ENCODE results near the gene CNTNAP5.

Gene CNTNAP5

GRCh38 chr2:124566518-124566970, 541.5 kb downstream of the CNTNAP5 start:
- Histone ChIP-seq H2AFZ (ENCODE audit: low read depth, low read length) (no peak overlapping the region), H2BK5ac (ENCODE audit: low read depth, low read length, poor library complexity, severe bottlenecking) (no peak overlapping the region), H2AK5ac (ENCODE audit: low read length, severe bottlenecking) (no peak overlapping the region), H4K91ac (ENCODE audit: low read length) (no peak overlapping the region), H3K23ac (ENCODE audit: low read length in 2 of 2) (no peak overlapping the region), H3K9me3 (ENCODE audit: control insufficient read depth, low read length) (no peaks in the 10 kb centered on the region), H2BK12ac (ENCODE audit: low read length in 2 of 2) (no peak overlapping the region), H3K79me1 (replicated peaks; ENCODE audit: low read length, poor library complexity, severe bottlenecking) (no peaks in the 10 kb centered on the region), H2BK15ac (ENCODE audit: low read depth, poor library complexity, severe bottlenecking) (no peak overlapping the region), H3K4me2 (ENCODE audit: low read length, poor library complexity, severe bottlenecking) (no peak overlapping the region), H4K8ac (ENCODE audit: low read length) (no peak overlapping the region), H3K14ac (ENCODE audit: low read length in 2 of 2) (no peak overlapping the region), H3K27me3 (ENCODE audit: control insufficient read depth in 1 of 2, insufficient read depth in 1 of 2, low read length in 2 of 2) (no peaks in the 10 kb centered on the region), H3K9ac (ENCODE audit: low read length) (no peak overlapping the region), H3K4me3 (ENCODE audit: insufficient read depth in 1 of 2, low read depth in 1 of 2, low read length in 2 of 2) (no peak overlapping the region), H3K27ac (ENCODE audit: low read length, poor library complexity, severe bottlenecking) (no peak overlapping the region), H3K4me1 (ENCODE audit: control insufficient read depth, insufficient read depth, low read depth, low read length) (no peaks in the 10 kb centered on the region), H2BK120ac (ENCODE audit: low read depth, low read length) (no peak overlapping the region), H3K36me3 (ENCODE audit: control insufficient read depth in 1 of 2, insufficient read depth in 2 of 2, low read depth in 1 of 2, low read length in 2 of 2) (no peaks in the 10 kb centered on the region), H3K4ac (ENCODE audit: low read depth in 1 of 2, low read length in 2 of 2) (no peak overlapping the region), H3K18ac (ENCODE audit: low read depth in 1 of 2, low read length in 2 of 2) (no peak overlapping the region)
- DNase-seq = no peak

- Histone ChIP-seq H3K27ac (ENCODE audit: low read length, poor library complexity, severe bottlenecking) (no peak overlapping the region), H4K91ac (ENCODE audit: low read length) (no peak overlapping the region), H2AFZ (ENCODE audit: low read depth, low read length) (no peak overlapping the region), H3K9ac (ENCODE audit: low read length) (no peak overlapping the region), H3K4ac (ENCODE audit: low read depth in 1 of 2, low read length in 2 of 2) (no peak overlapping the region), H3K9me3 (ENCODE audit: control insufficient read depth, low read length) (no peaks in the 10 kb centered on the region), H4K8ac (ENCODE audit: low read length) (no peak overlapping the region), H3K4me1 (ENCODE audit: control insufficient read depth, insufficient read depth, low read depth, low read length) (no peaks in the 10 kb centered on the region), H3K36me3 (ENCODE audit: control insufficient read depth in 1 of 2, insufficient read depth in 2 of 2, low read depth in 1 of 2, low read length in 2 of 2) (no peaks in the 10 kb centered on the region), H2BK5ac (ENCODE audit: low read depth, low read length, poor library complexity, severe bottlenecking) (no peak overlapping the region), H3K79me1 (replicated peaks; ENCODE audit: low read length, poor library complexity, severe bottlenecking) (no peaks in the 10 kb centered on the region), H2BK12ac (ENCODE audit: low read length in 2 of 2) (no peak overlapping the region), H2BK120ac (ENCODE audit: low read depth, low read length) (no peak overlapping the region), H3K18ac (ENCODE audit: low read depth in 1 of 2, low read length in 2 of 2) (no peak overlapping the region), H3K4me2 (ENCODE audit: low read length, poor library complexity, severe bottlenecking) (no peak overlapping the region), H2BK15ac (ENCODE audit: low read depth, poor library complexity, severe bottlenecking) (no peak overlapping the region), H3K4me3 (ENCODE audit: insufficient read depth in 1 of 2, low read depth in 1 of 2, low read length in 2 of 2) (no peak overlapping the region), H3K23ac (ENCODE audit: low read length in 2 of 2) (no peak overlapping the region), H3K27me3 (ENCODE audit: control insufficient read depth in 1 of 2, insufficient read depth in 1 of 2, low read length in 2 of 2) (no peaks in the 10 kb centered on the region), H3K14ac (ENCODE audit: low read length in 2 of 2) (no peak overlapping the region), H2AK5ac (ENCODE audit: low read length, severe bottlenecking) (no peak overlapping the region)
- DNase-seq = no peak
Observed at GRCh38 chr2:124570872-124571271, 545.8 kb downstream of the CNTNAP5 start.

GRCh38 chr2:124571836-124572235, 546.7 kb downstream of the CNTNAP5 start:
- Histone ChIP-seq H4K91ac (ENCODE audit: low read length) (no peak overlapping the region), H3K36me3 (ENCODE audit: control insufficient read depth in 1 of 2, insufficient read depth in 2 of 2, low read depth in 1 of 2, low read length in 2 of 2) (no peaks in the 10 kb centered on the region), H2AFZ (ENCODE audit: low read depth, low read length) (no peak overlapping the region), H3K27me3 (ENCODE audit: control insufficient read depth in 1 of 2, insufficient read depth in 1 of 2, low read length in 2 of 2) (no peaks in the 10 kb centered on the region), H2BK120ac (ENCODE audit: low read depth, low read length) (no peak overlapping the region), H2BK5ac (ENCODE audit: low read depth, low read length, poor library complexity, severe bottlenecking) (no peak overlapping the region), H3K9me3 (ENCODE audit: control insufficient read depth, low read length) (no peaks in the 10 kb centered on the region), H3K27ac (ENCODE audit: low read length, poor library complexity, severe bottlenecking) (no peak overlapping the region), H2AK5ac (ENCODE audit: low read length, severe bottlenecking) (no peak overlapping the region), H4K8ac (ENCODE audit: low read length) (no peak overlapping the region), H3K4me2 (ENCODE audit: low read length, poor library complexity, severe bottlenecking) (no peak overlapping the region), H3K18ac (ENCODE audit: low read depth in 1 of 2, low read length in 2 of 2) (no peak overlapping the region), H2BK12ac (ENCODE audit: low read length in 2 of 2) (no peak overlapping the region), H3K14ac (ENCODE audit: low read length in 2 of 2) (no peak overlapping the region), H3K4me1 (ENCODE audit: control insufficient read depth, insufficient read depth, low read depth, low read length) (no peaks in the 10 kb centered on the region), H3K9ac (ENCODE audit: low read length) (no peak overlapping the region), H3K4ac (ENCODE audit: low read depth in 1 of 2, low read length in 2 of 2) (no peak overlapping the region), H2BK15ac (ENCODE audit: low read depth, poor library complexity, severe bottlenecking) (no peak overlapping the region), H3K23ac (ENCODE audit: low read length in 2 of 2) (no peak overlapping the region), H3K4me3 (ENCODE audit: insufficient read depth in 1 of 2, low read depth in 1 of 2, low read length in 2 of 2) (no peak overlapping the region), H3K79me1 (replicated peaks; ENCODE audit: low read length, poor library complexity, severe bottlenecking) (no peaks in the 10 kb centered on the region)
- DNase-seq = no peak
- WGBS = 100% methylated on average over 2 of the region's 3 CpGs

- H3K9me3 ChIP-seq (ENCODE audit: control insufficient read depth, low read length) = no peaks in the 10 kb centered on the region
- WGBS = 80% methylated on average over 1 of the region's 1 CpG
- no peak overlapping the region for H3K4me2 ChIP-seq (ENCODE audit: low read length, poor library complexity, severe bottlenecking)
- no peak overlapping the region for H3K9ac ChIP-seq (ENCODE audit: low read length)
- H2BK12ac ChIP-seq (ENCODE audit: low read length in 2 of 2) = no peak overlapping the region
- no peak overlapping the region for H2BK120ac ChIP-seq (ENCODE audit: low read depth, low read length)
- no peak overlapping the region for H3K4ac ChIP-seq (ENCODE audit: low read depth in 1 of 2, low read length in 2 of 2)
- H3K4me3 ChIP-seq (ENCODE audit: insufficient read depth in 1 of 2, low read depth in 1 of 2, low read length in 2 of 2) = no peak overlapping the region
- H3K14ac ChIP-seq (ENCODE audit: low read length in 2 of 2) = no peak overlapping the region
- H3K23ac ChIP-seq (ENCODE audit: low read length in 2 of 2) = no peak overlapping the region
- no peak overlapping the region for H2AK5ac ChIP-seq (ENCODE audit: low read length, severe bottlenecking)
- H3K27me3 ChIP-seq (ENCODE audit: control insufficient read depth in 1 of 2, insufficient read depth in 1 of 2, low read length in 2 of 2) = no peaks in the 10 kb centered on the region
- no peak overlapping the region for H3K27ac ChIP-seq (ENCODE audit: low read length, poor library complexity, severe bottlenecking)
- no peak overlapping the region for H2BK15ac ChIP-seq (ENCODE audit: low read depth, poor library complexity, severe bottlenecking)
- H3K79me1 ChIP-seq (replicated peaks; ENCODE audit: low read length, poor library complexity, severe bottlenecking) = no peaks in the 10 kb centered on the region
- no peak overlapping the region for H2BK5ac ChIP-seq (ENCODE audit: low read depth, low read length, poor library complexity, severe bottlenecking)
- H3K18ac ChIP-seq (ENCODE audit: low read depth in 1 of 2, low read length in 2 of 2) = no peak overlapping the region
- no peaks in the 10 kb centered on the region for H3K4me1 ChIP-seq (ENCODE audit: control insufficient read depth, insufficient read depth, low read depth, low read length)
- H3K36me3 ChIP-seq (ENCODE audit: control insufficient read depth in 1 of 2, insufficient read depth in 2 of 2, low read depth in 1 of 2, low read length in 2 of 2) = no peaks in the 10 kb centered on the region
- no peak for DNase-seq
- no peak overlapping the region for H4K91ac ChIP-seq (ENCODE audit: low read length)
- no peak overlapping the region for H4K8ac ChIP-seq (ENCODE audit: low read length)
- no peak overlapping the region for H2AFZ ChIP-seq (ENCODE audit: low read depth, low read length)
Observed at GRCh38 chr2:124572934-124573634, 548.0 kb downstream of the CNTNAP5 start.
